ENCODE measurements around the gene ATXN1. TPM values are rescaled to one million over a fixed set of nuclear protein-coding genes. Genes with fewer than 3 reads are reported as not detected.
"Not testable (repeated sequence)": the region's sequence is repeated elsewhere in the genome, so short reads cannot be mapped to it uniquely, and the experiment has no call there.

ATXN1 gene
- total RNA-seq, 1 donor from 2014 or later, result 27.2 TPM

DNA sequence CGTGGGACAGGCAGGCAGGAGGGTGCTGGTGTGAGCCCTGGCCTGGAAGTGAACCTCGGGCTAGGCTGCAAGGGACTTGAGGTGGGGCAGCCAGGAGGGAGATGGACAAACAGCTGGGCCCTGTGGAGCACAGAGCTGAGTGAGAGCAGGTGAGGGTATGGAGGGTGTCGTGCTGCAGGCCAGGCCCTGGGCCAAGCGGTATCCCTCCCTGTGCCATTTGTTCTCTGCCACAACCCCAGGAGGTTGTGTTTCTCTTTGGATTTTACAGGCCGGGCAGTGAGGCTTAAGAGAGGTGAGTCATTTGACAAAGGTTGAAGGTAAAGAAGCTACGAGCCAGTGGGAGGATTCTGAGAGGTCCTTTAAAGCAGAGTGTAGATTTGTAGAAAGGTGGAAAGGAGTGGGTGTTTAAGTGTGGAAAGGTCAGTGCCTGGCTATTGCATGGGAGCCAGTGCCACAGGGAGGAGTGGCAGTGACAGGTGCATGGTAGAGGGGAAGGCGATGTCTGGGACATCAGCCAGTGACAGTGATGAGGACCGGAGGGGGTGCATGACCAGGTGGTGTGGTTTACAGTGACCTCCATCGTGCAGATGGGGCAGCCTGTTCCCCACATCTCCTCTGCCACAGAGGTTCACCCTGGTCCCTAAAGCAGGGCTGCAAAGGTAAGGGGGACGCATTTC lies 483.1 kb downstream of the ATXN1 start:
- DNase-seq (ENCODE audit: low read depth), result peak; percentile 74

DNA sequence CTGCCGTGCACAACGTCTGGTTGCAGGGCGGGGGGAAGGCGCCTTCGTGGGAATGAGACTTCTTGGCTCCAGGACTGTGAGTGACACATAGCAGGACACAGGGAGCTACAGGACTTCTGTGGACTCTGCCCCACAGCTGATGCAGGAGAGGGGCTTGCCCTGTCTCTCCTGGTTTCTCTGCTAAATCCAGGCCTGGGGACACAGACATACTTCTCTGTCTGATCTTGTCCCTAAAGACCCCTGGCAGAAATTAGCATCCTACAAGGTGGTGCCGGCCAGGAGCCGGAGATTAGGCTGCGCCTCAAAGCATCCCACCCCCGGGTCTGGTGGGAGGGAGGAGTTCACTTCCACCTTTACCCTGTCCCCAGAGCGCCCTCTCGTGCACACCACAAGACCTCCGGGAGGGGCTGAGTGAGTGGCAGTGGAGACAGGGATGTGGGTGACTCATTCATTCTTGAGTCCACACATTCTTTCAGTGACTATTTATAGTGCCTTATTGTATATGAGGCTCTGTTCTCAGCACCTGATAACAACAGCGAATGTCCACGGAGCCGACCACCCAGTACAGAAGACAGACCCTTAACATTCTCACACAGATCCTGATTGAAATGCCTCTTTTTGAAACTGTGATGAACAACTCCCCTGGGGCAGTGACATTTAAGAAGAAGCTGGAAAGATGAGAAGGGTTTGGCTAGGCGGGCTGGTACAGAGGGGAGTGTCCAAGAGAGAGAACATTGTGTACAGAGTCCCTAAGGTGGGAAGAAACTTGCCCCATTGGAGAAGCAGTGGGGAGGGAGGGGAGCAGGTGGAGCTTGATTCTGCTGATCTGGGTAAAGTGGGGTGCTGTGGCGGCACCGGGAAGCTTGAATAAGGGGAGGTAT lies 483.9 kb downstream of the ATXN1 start:
- DNase-seq (ENCODE audit: low read depth), result peak; percentile 92

DNA sequence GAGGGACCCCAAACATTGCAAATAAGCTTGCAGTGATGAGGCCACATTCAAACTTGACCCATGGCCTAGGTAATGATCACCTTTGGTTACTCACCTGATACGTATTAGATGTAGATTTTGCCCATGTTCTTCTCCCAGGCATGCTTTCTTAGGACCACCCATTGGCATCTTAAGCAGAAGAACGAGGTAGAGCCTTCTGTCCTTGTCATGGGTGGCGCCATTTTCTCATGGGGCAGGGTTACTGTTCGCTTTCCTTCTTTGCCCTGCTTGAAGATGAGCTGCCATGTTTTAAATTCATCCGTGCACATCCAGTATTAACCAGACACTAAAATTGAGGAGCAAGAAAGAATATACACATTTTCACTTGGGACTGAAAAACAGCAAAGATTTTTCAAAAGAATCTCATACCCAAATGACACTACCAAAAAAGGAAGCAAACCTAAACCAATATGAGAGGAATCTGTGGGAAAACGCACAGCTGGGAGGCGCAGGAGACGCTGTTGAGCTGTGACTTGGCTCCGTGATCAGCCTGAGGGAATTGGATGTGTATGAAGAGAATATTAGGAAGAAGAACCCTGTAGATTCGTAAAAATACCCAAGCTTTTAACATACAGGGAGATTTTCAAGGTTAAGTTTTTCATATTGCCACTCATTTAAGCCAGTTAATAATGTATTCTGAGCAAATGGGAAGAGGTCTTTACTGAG lies 486.2 kb downstream of the ATXN1 start:
- DNase-seq (ENCODE audit: low read depth), result no peak

DNA sequence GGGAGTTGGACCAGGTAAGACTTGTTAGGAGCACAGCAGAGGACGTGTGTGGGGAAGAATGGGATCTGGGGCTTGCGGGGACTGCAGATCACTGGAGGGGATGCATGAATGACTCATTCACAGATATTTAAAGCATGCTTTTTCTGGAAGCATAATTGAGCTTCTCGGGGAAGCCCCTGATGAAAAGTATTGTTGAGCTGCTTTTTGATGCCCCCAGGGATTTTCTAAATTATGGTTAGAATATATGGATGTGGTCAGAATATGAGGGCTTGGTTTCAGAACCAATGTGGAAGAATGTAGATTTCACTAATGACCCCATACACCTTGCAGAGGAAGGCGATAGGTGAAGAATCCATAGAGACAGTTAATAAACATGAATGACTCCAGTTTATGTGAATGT lies 486.8 kb downstream of the ATXN1 start:
- DNase-seq (ENCODE audit: low read depth), result no peak

DNA sequence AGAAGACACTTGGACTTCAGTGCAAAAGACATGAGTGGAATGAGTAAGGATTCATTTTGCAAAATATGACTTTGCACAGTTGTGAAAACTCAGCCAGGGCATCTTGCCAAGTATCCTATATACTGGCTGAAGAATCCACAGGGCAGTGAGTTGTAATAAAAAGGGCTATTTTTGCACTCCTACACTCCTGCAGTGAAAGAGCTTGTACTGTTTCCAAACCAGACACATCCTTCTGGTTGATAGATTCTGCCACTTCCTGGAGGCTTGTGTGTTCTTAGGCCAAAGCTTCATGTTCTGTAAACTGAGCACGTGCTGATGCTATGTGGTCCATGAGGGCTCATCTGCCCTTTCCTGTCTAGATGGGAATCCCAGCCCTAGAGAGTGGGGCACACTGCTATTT lies 488.0 kb downstream of the ATXN1 start:
- no peak for DNase-seq (ENCODE audit: low read depth)

DNA sequence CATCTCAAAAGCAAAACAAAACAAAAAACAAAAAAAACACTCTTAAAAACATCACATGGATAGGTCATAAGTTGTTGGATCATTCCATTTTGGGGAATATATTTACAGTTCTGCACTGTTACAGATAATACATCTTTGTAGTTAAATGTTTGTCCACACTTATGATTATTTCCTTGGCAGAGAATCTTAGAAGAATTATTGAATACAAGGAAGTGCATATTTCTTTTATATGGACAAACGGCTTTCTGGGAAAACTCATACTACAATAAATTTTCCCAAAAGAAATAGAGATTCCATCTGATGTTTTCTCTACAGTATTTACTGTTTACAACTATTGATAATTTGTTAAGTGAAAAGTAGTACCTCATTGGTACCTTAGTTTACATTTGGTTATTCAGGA lies 489.1 kb downstream of the ATXN1 start:
- no peak for DNase-seq (ENCODE audit: low read depth)

DNA sequence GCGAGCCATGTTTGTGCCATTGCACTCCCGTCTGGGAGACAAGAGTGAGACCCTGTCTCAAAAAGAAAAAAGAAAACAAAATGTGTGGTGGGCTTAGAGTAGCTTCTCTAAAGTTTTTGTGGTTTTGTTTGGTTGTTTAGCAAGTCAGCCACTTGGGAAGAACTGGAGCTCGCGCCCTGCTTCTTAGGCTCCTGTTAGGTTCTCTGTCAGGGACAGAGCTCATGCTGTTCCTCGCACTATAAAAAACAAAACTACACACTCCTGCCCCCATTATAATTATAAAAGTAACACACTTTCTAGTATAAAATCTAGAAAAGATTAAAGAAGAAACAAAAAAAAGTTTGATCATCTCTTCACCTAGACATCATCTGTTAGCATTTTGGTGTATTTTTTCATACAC lies 489.8 kb downstream of the ATXN1 start:
- DNase-seq (ENCODE audit: low read depth), result no peak

DNA sequence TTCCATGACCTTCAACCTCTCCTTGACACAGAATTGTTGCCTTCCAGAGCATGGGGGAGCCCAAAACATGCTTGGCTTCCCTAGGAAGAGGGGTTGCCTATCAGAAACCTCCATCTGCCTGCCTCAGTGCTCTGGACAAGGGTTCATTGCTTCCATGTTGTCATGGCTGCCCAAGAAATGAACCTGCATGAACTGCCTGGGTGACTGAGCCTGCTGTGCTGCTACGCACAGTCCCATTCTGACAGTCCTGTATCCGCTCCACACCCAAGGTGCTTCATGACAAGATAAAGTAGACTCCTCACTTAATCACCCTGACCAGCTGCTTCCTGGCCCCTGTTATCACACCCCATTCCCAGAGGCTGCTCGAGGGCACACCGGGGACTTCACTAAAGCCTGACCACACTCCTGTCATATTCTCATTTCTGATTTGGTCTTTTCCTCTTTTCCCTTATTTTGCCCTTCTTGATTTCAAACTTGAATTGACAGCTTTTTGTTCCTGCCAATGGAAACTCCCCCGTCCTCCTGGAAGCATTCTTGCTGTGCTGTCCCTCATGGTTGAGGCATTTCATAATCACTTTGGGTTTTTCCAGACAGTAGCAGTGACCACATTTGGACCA lies 491.0 kb downstream of the ATXN1 start:
- peak; percentile 34 for DNase-seq (ENCODE audit: low read depth)

DNA sequence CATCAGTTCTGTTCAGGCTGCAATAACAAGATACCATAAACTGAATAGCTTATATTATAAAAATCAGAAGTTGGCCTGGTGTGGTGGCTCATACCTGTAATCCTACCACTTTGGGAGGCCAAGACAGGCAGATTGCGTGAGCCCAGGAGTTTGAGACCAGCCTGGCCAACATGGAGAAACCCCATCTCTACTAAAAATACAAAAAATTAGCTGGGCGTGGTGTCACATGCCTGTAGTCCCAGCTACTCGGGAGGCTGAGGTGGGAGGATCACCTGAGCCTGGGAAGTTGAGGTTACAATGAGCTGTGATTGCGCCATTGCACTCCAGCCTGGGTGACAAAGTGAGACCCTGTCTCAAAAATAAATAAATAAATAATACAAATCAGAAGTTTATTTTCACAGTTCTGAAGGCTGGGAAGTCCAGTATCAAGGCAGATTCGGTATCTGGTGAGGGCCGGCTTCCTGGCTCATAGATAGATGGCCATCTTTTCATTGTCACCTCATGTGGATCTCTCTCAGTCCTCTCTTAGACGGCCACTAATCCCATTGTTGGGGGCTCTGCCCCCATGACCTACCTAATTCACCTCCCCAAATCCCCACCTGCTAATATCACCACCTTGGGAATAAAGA lies 491.7 kb downstream of the ATXN1 start:
- not testable (repeated sequence) for DNase-seq (ENCODE audit: low read depth)

DNA sequence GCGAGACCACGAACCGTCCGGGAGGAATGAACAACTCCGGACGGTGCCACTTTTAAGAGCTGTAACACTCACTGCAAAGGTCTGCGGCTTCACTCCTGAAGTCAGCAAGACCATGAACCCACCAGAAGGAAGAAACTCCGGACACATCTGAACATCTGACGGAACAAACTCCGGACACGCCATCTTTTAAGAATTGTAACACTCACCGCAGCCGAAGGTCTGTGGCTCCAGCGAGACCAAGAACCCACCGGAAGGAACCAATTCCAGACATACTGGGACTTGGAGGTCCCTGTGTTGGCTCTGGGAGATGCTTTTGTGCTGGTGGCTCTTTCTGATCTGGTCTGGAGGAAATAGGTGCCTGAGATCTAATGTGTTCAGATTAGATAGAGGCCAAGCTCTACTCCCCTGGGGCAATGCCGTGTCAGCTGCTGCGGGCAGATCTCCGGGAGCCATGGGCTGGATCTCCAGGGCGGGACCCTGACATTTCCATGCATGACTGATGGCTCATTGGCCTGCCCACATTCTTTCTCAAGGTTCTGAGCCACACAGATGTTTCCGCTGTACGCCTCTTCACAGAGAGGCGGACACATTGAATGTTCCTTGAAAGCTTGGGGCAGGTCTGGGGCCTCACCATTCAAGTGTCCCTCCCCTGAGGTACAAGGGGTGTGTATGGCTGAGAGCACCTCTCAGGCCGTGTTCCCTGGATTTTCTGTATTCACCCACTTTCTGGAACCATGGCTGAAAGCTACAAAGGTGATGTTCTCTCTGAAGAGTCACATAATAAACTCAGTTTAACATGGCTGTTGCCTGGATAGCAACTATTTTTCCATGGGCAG lies 493.6 kb downstream of the ATXN1 start:
- no peak for DNase-seq (ENCODE audit: low read depth)

DNA sequence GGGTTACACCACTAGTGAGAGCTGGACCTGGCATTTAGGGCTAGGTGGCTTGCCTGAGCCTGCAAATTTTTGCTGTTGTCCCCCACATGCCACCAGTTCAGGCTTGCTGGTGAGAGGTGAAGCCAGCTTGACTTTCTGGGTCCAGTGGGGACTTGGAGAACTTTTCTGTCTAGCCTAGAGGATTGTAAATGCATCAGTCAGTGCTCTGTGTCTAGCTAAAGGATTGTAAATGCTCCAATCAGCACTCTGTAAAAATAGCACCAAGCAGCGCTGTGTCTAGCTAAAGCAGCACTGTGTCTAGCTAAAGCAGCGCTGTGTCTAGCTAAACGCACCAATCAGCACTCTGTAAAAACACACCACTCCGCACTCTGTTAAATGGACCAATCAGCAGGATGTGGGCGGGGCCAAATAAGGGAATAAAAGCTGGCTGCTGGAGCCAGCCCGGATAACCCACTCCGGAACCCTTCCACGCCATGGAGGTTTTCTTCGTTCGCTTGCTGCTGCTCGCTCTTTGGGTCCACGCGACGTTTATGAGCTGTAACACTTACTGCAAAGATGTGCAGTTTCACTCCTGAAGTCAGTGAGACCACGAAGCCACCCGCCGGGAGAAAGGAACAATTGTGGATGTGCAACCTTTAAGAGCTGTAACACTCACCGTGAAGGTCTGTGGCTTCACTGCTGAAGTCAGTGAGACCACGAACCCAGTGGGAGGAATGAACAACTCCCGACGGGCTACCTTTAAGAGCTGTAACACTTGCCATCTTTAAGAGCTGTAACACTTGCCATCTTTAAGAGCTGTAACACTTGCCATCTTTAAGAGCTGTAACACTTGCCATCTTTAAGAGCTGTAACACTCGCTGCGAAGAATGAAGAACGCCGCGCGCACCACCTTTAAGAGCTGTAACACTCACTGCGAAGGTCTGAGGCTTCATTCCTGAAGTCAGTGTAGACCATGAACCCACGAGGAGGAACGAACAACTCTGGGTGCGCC lies 495.6 kb downstream of the ATXN1 start:
- no peak for DNase-seq (ENCODE audit: low read depth)

DNA sequence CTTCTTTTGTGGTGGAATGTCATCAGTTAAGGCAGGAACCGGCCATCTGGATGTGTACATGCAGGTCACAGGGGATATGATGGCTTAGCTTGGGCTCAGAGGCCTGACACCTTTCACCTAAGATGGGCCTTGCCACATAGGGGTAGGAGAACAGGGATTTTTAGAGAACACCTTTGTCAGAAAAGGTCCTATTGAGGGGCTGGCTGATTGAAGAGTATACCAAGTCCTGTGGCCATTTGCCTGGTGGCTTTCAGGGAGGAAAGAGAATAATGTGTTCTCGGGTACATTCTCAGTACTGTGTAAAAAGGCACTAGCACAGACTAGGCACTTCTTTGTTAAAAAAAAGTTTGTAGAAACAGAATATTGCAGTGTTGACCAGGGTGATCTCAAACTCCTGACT lies 496.5 kb downstream of the ATXN1 start:
- no peak for DNase-seq (ENCODE audit: low read depth)

DNA sequence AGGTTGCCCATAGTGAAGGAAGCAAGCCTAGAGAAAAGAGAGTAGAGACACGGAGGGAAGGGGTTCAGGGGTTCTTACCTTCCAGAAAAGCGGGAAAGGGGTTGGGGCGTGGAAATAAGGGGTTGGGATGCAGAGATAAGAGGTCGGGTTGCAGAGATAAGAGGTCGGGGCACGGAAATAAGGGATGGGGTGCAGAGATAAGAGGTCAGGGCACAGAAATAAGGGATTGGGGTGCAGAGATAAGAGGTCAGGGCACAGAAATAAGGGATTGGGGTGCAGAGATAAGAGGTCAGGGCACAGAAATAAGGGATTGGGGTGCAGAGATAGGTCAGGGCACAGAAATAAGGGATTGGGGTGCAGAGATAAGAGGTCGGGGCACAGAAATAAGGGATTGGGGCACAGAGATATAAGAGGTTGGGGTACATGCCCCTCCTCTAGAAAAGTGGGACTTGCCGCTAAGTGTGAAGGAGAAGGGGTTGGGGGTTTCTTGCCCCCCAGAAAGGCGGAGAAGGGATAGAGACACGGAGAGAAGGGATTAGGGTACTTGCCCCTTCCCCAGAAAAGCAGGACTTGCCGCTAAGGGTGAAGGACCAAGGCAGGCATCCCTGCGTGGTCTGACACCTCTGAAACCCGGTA lies 497.7 kb downstream of the ATXN1 start:
- not testable (repeated sequence) for DNase-seq (ENCODE audit: low read depth)

DNA sequence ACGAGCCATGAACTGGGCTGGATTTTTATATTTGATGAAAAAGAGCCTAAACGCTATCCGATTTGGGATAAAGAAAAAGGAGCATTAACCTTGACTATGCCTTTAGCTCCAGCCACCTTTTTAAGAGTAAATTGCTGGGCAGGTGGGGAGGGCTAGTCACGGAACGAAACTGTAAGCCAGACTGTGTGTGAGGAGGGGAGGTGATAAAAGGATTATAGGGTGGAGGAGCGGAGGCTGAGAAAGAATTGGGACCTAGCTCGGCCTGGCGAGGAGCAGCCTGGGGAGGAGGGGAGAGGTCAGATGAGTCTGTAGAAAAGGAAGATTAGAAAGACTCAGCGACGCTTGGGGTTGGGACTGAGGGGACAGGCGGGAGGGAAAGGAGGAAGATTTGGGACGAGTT lies 498.5 kb downstream of the ATXN1 start:
- not testable (repeated sequence) for DNase-seq (ENCODE audit: low read depth)

DNA sequence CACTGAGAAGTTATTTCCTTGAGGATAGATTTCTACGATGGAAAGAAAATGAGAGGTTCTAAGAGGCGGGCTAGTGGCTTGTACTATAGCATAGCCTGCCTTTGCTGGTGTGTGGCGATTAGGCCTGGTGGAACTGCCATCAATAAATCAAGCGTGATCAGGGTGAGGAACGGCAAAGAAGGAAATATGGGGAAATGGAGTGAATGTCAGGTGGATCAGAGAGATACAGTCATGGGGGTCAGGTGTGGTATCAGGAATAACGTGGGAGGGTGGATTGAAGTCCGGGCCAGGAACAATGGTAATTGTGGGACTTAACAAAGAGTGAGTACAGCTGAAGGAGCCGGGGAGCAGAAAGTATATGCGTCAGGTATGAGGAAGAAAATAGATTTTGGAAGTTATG lies 500.7 kb downstream of the ATXN1 start:
- not testable (repeated sequence) for DNase-seq (ENCODE audit: low read depth)

DNA sequence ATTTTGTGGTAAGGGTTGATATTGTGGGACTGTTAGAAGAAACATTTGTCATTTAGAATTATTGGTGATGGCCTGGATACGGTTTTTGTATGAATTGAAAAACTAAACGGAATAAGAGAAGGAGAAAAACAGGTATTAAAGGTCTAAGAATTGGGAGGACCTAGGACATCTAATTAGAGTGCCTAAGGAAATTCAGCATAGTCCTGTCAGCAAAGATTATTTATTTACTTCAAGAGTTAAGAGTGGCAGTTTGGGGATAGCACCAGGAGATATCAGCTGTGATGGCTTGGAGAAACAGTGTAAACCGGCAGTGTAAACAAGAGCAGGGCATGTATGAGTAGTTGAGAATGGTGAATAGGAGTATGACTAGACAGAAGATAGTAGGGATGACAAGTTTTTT lies 501.7 kb downstream of the ATXN1 start:
- DNase-seq (ENCODE audit: low read depth), result not testable (repeated sequence)

DNA sequence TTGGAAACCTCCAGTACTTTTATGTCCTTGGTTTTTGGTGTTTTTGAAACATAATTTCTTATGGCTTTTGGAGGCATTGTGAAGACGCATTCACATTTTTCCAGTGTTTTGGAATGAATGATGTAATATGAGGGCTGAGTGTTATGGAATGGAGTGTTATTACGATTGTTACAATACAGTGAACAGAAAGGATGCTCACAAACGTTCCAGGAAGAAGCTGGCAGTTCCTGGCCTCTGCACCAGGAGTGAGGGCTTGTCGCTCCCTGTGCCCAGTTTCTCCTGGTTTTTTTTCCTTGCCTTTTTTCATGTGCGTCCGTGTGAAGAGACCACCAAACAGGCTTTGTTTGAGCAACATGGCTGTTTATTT lies 502.6 kb downstream of the ATXN1 start:
- no peak for DNase-seq (ENCODE audit: low read depth)

DNA sequence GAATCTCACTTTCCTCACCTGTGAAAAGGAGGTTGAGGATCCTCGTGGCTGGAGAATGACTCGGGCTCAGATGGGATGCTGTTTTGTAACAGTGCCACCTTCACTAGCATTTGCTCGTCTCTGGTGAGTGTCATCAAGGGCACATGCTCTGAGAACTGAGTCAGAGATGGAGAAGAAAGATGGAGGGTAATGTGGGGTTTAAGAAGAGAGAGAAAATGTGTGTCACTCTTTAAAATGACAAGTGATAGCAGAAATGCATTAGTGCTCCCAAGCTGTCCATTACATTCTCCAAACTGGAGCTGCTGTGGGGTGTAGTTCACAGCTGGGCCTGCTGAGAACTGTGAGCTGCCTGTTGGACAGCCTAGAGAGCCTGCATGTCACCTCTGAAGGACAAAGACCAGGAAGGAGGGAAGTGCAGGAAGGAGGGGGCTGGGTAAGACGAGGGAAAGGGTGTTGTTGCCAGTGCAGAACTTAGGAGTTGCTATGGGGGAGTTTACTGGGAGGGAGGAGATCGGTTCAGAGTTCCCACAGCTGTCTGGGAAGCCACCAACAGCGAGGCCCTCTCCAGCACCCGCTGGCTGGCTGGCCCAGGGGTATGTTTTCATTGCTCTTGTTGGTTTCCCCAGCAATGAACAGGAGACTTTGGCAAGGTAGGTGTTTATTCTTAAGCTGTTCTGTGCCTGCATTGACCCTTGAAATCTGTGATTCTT lies 503.1 kb downstream of the ATXN1 start:
- DNase-seq (ENCODE audit: low read depth), result no peak
